SK-N-MC (cell line): ENCODE results near the gene SOX5.

Source experiments
- EZH2 ChIP-seq: fragments of 200-600 bp; sonication (generic); IDR thresholded peaks from one replicate; pipeline ENCODE4 v1.6.1; 2017; ENCODE audit warnings: antibody characterized with exemption
- FOXP2 ChIP-seq: optimal IDR thresholded peaks from 2 replicates; pipeline ENCODE3; 2011; ENCODE audit warnings: mild to moderate bottlenecking, moderate library complexity; ENCODE audit not compliant: insufficient read depth; ENCODE audit errors: extremely low read length, control extremely low read depth
- POLR2AphosphoS5 ChIP-seq: IDR thresholded peaks from 2 replicates; pipeline ENCODE4 v1.6.1; 2012; ENCODE audit warnings: mild to moderate bottlenecking, low read depth, low read length, borderline replicate concordance

DNA sequence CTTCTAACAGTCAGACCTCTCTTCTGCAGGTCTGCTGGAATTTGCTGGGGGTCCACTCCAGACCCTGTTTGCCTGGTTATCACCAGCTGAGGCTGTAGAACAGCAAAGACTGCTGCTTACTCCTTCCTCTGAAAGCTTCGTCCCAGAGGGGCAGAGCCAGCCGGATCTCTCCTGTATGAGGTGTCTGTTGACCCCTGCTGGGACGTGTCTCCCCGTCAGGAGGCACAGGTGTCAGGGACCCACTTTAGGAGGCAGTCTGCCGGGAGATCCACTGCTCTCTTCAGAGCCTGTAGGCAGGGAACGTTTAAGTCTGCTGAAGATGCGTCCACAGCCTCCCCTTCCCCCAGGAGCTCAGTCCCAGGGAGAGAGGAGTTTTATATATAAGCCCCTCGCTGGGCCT, 125.1 kb downstream of the SOX5 start:
- TF ChIP-seq POLR2AphosphoS5: no peak
- no peak for TF ChIP-seq EZH2
- no peak for TF ChIP-seq FOXP2
